GM12878 (cell line): ENCODE measurements around the gene CETN3. TPM values are rescaled to one million over a fixed set of nuclear protein-coding genes. Genes with fewer than 3 reads are reported as not detected.

Source experiments
- ATAC-seq: fragments of 200-7000 bp; cut with Tn5 transposase; 3 replicates; pipeline ENCODE4 v1.9.1; 2020; ENCODE audit warnings: mild to moderate bottlenecking, moderate library complexity
- BruUV-seq: library from RNA; stranded (reverse); fragments of 400-500 nt; replicated peaks from 2 replicates; lab custom pipeline; 2021; lab: Mats Ljungman, UMichigan
- CTCF ChIA-PET: fragments of 300-600 bp; sonication (Branson Sonifier 250); formaldehyde crosslinking; extraction: SDS; loops from one replicate; lab custom pipeline; 2021; ENCODE audit warnings: inconsistent platforms; lab: Yijun Ruan, JAX
- POLR2A ChIA-PET: fragments of 350-600 bp; formaldehyde crosslinking; extraction: SDS; loops from one replicate; lab custom pipeline; 2021; ENCODE audit warnings: inconsistent platforms; lab: Charles Lee
- RAD21 ChIA-PET: fragments of 300-600 bp; sonication (Branson Sonifier 250); formaldehyde crosslinking; loops from one replicate; lab custom pipeline; 2023; ENCODE audit warnings: antibody characterized with exemption; ENCODE audit not compliant: unreplicated experiment; lab: Charles Lee
- SMC1A ChIA-PET: fragments of 300-600 bp; sonication (Branson Sonifier 250); formaldehyde crosslinking; loops from one replicate; lab custom pipeline; 2023; ENCODE audit not compliant: unreplicated experiment, uncharacterized antibody; lab: Charles Lee
- DNase-seq: peaks from one replicate; pipeline ENCODE4 v3.0.0-alpha.2; 2011; ENCODE audit warnings: low read depth, low spot score
- FAIRE-seq: peaks from 3 replicates; lab custom pipeline; 2011; peaks lifted over from hg19 to GRCh38; lab: Jason Lieb, UNC
- H2AFZ ChIP-seq: 2 replicates; pipeline ENCODE4 v1.6.0; 2011; ENCODE audit warnings: low read depth, low read length, control low read depth; ENCODE audit not compliant: control insufficient read depth
- H3K27ac ChIP-seq: 2 replicates; pipeline ENCODE4 v1.5.1; 2011; ENCODE audit warnings: control low read depth; ENCODE audit not compliant: control insufficient read depth, insufficient read depth
- H3K27me3 ChIP-seq, 2 experiments: replicated peaks in 1 of 2; 2 replicates each; pipeline versions ENCODE4 v1.6.0 to v1.6.1; 2011; ENCODE audit warnings: low read length in 1 of 2; ENCODE audit not compliant: control insufficient read depth in 2 of 2, insufficient read depth in 2 of 2
- H3K36me3 ChIP-seq, 2 experiments: 2 replicates each; pipeline ENCODE4 v1.5.1; 2011; ENCODE audit warnings: low read length in 1 of 2; ENCODE audit not compliant: control insufficient read depth in 2 of 2, insufficient read depth in 2 of 2
- H3K4me1 ChIP-seq: 2 replicates; pipeline ENCODE4 v1.6.1; 2011; ENCODE audit warnings: mild to moderate bottlenecking, low read length, moderate library complexity, mixed read lengths; ENCODE audit not compliant: control insufficient read depth, insufficient read depth
- H3K4me2 ChIP-seq: 2 replicates; pipeline ENCODE4 v1.6.0; 2011; ENCODE audit warnings: control low read depth; ENCODE audit not compliant: control insufficient read depth, insufficient read depth
- H3K4me3 ChIP-seq: fragments of 200-600 bp; sonication (generic); 2 replicates; pipeline ENCODE4 v1.5.1; 2016
- H3K79me2 ChIP-seq: 2 replicates; pipeline ENCODE4 v1.6.0; 2011; ENCODE audit warnings: low read length; ENCODE audit not compliant: control insufficient read depth, insufficient read depth
- H3K9ac ChIP-seq: 2 replicates; pipeline ENCODE4 v1.8.0; 2011; ENCODE audit warnings: low read length, control low read depth, mixed read lengths; ENCODE audit not compliant: control insufficient read depth, insufficient read depth
- H3K9me3 ChIP-seq: replicated peaks from 3 replicates; pipeline ENCODE4 v1.5.1; 2011; ENCODE audit warnings: mild to moderate bottlenecking, low read length; ENCODE audit not compliant: control insufficient read depth, insufficient read depth
- H4K20me1 ChIP-seq: 2 replicates; pipeline ENCODE4 v1.6.0; 2011; ENCODE audit not compliant: control insufficient read depth, insufficient read depth
- BCL11A ChIP-seq: IDR thresholded peaks from 2 replicates; pipeline ENCODE4 v1.6.1; 2011; ENCODE audit warnings: low read depth, low read length
- CHD2 ChIP-seq: IDR thresholded peaks from 2 replicates; pipeline ENCODE4 v1.6.1; 2011; ENCODE audit warnings: low read depth, low read length, improper control_type of control experiment, borderline replicate concordance
- DPF2 ChIP-seq: fragments of 450-650 bp; IDR thresholded peaks from 2 replicates; pipeline ENCODE4 v1.6.1; 2017; ENCODE audit warnings: mild to moderate bottlenecking
- EP300 ChIP-seq, 2 experiments: fragments of 150-350 bp in 1 of 2; IDR thresholded peaks; 2 replicates each; pipeline ENCODE4 v1.6.1; 2011 to 2012; ENCODE audit warnings: low read depth in 2 of 2, low read length in 2 of 2, borderline replicate concordance in 1 of 2, improper control_type of control experiment in 1 of 2, inconsistent platforms in 1 of 2; ENCODE audit not compliant: control insufficient read depth in 1 of 2
- ESRRA ChIP-seq: IDR thresholded peaks from 2 replicates; pipeline ENCODE4 v1.6.1; 2012; ENCODE audit warnings: mild to moderate bottlenecking, low read length, improper control_type of control experiment
- ETV6 ChIP-seq, 2 experiments: fragments of 450-650 bp in 1 of 2; IDR thresholded peaks in 1 of 2; conservative IDR thresholded peaks in 1 of 2; 2 replicates each; pipeline ENCODE4 v1.6.1; 2014; ENCODE audit warnings: antibody characterized with exemption in 1 of 2, borderline replicate concordance in 1 of 2, low read depth in 1 of 2, mild to moderate bottlenecking in 1 of 2, moderate library complexity in 1 of 2
- IRF4 ChIP-seq: IDR thresholded peaks from 2 replicates; pipeline ENCODE4 v1.6.1; 2011; ENCODE audit warnings: low read depth, low read length
- NFXL1 ChIP-seq: fragments of 450-650 bp; IDR thresholded peaks from 2 replicates; pipeline ENCODE4 v1.6.1; 2017; ENCODE audit warnings: antibody characterized with exemption, mild to moderate bottlenecking, borderline replicate concordance
- RFX5 ChIP-seq: IDR thresholded peaks from 2 replicates; pipeline ENCODE4 v1.6.1; 2011; ENCODE audit warnings: low read depth, low read length, improper control_type of control experiment
- SIN3A ChIP-seq: IDR thresholded peaks from 2 replicates; pipeline ENCODE4 v1.6.1; 2012; ENCODE audit warnings: low read depth, low read length, improper control_type of control experiment
- SRF ChIP-seq, 2 experiments: IDR thresholded peaks; 2 replicates each; pipeline ENCODE4 v1.6.1; 2011; ENCODE audit warnings: low read depth in 2 of 2, low read length in 2 of 2, mild to moderate bottlenecking in 1 of 2, moderate library complexity in 1 of 2
- SUPT20H ChIP-seq: IDR thresholded peaks from 2 replicates; pipeline ENCODE4 v1.6.1; 2011; ENCODE audit warnings: low read depth, mild to moderate bottlenecking, low read length, moderate library complexity, borderline replicate concordance; ENCODE audit not compliant: control insufficient read depth
- SUZ12 ChIP-seq: fragments of 200-600 bp; sonication (generic); IDR thresholded peaks from one replicate; pipeline ENCODE4 v1.6.1; 2018; ENCODE audit warnings: antibody characterized with exemption, mild to moderate bottlenecking; ENCODE audit not compliant: unreplicated experiment
- ZBTB40 ChIP-seq: fragments of 450-650 bp; IDR thresholded peaks from 2 replicates; pipeline ENCODE4 v1.6.1; 2016; ENCODE audit warnings: mild to moderate bottlenecking, moderate library complexity, borderline replicate concordance
- ZNF274 ChIP-seq: IDR thresholded peaks from one replicate; pipeline ENCODE4 v1.8.0; 2011; ENCODE audit not compliant: insufficient read length, insufficient read depth
- ZSCAN29 ChIP-seq: fragments of 450-650 bp; IDR thresholded peaks from 2 replicates; pipeline ENCODE4 v1.6.1; 2017; ENCODE audit warnings: mild to moderate bottlenecking, moderate library complexity
- WGBS: methylation state at CpG from one replicate; pipeline ENCODE4 v1.1.6; 2016; ENCODE audit warnings: low lambda C conversion rate; ENCODE audit not compliant: insufficient replicate concordance, insufficient coverage; ENCODE audit errors: missing lambda C conversion rate; 5-methylcytosine and 5-hydroxymethylcytosine counted together
- in situ Hi-C: fragments of 300-500 bp; cut with MboI; formaldehyde crosslinking; loops from 9 replicates; pipeline ENCODE4 v1.14.3; 2018; ENCODE audit warnings: mixed read lengths
- intact Hi-C: fragments of 100-400 bp; cut with micrococcal nuclease; formaldehyde crosslinking; loops from one replicate; pipeline ENCODE4 v1.14.2; 2022; ENCODE audit not compliant: unreplicated experiment
- polyA plus RNA-seq, 11 experiments: library from polyadenylated mRNA; depleted of rRNA in 4 of 11; unstranded in 6 of 11; stranded (reverse) in 5 of 11; fragments of >200 nt; fragmentation: Nextera tagmentation in 4 of 11; fragmentation: Illumina TruSeq in 1 of 11; extraction: Ambion mirVana in 4 of 11; extraction: Trizol in 1 of 11; gene quantifications; 1 replicate in 1 of 11; 2 replicates in 10 of 11; pipeline versions ENCODE4 v1.2.1 to v1.2.3, GENCODE V29; 2011 to 2016; ENCODE audit warnings: inconsistent platforms in 2 of 11, missing spikeins in 2 of 11, low read depth in 1 of 11
- total RNA-seq, 4 experiments: library from RNA; depleted of rRNA in 3 of 4; stranded (reverse); fragments of >200 nt in 3 of 4; fragmentation: Illumina TruSeq in 1 of 4; extraction: Trizol in 1 of 4; gene quantifications; 2 replicates each; pipeline versions ENCODE4 v1.2.1 to v1.2.3, GENCODE V29; 2013 to 2021
- TF ChIP-seq, protein P1 (sequence below): fragments of 450-650 bp; IDR thresholded peaks from 2 replicates; pipeline ENCODE4 v1.6.1; 2016; ENCODE audit warnings: mild to moderate bottlenecking

CETN3 gene
- total and polyA plus RNA-seq, 10 of the 15 experiments (the other 5 are each of a cell fraction or from before 2014, with no cell fraction given), result 16.8 to 59.1 (median 51.8) TPM

- Histone ChIP-seq H3K9ac (no peak overlapping the region), H3K4me3 (no peak overlapping the region), H3K9me3 (peaks cover 11% of the 10 kb centered on the region; the same call in 2 of the 3 replicates), H3K4me1 (peaks cover 9% of the 10 kb centered on the region; the same call in 1 of the 2 replicates), H4K20me1 (no peaks in the 10 kb centered on the region), H3K79me2 (no peaks in the 10 kb centered on the region), H3K4me2 (no peak overlapping the region), H3K36me3 (no peaks in the 10 kb centered on the region), H3K27ac (no peak overlapping the region), H2AFZ (no peak overlapping the region), H3K27me3 (no peaks in the 10 kb centered on the region)
- ChIA-PET SMC1A (interaction anchor here (0.5 to 0.9 kb wide), 4 partner anchors 10 to 27 kb away, joined by 3 to 5 read pairs (median 3); no protein-coding TSS in a partner anchor), CTCF (interaction anchor here (1.7 kb wide), 1 partner anchor 10 kb away, joined by 5 read pairs; no protein-coding TSS in a partner anchor), RAD21 (no interaction called here), POLR2A (interaction anchor here (0.5 to 1.2 kb wide), 2 partner anchors 10 to 88 kb away, joined by 3 read pairs; no protein-coding TSS in a partner anchor)
- FAIRE-seq (peak; percentile 38), DNase-seq (peak; percentile 15), ATAC-seq (peak; percentile 84)
- WGBS, result 0% methylated on average over 3 of the region's 3 CpGs
- BruUV-seq, result no TSS peak
- in situ Hi-C loops, result no loop called here
- intact Hi-C loops, result no loop called here
- TF ChIP-seq ESRRA, result no peak
- no peak for TF ChIP-seq SUZ12
- TF ChIP-seq SRF (IDR thresholded peaks at IDR 0.05; ENCODE audit: low read depth in 2 of 2, low read length in 2 of 2), result 0 out of 4 replicates have a peak, but pooled peaks of 1 of the 2 experiments have one; percentile 6
- TF ChIP-seq ETV6 (conservative IDR thresholded peaks at IDR 0.05 in 1 of 2, IDR thresholded peaks at IDR 0.05 in 1 of 2; ENCODE audit: borderline replicate concordance in 1 of 2, low read depth in 1 of 2), result no peak
- TF ChIP-seq EP300 (IDR thresholded peaks at IDR 0.05; ENCODE audit: borderline replicate concordance in 1 of 2, control insufficient read depth in 1 of 2, low read depth in 2 of 2, low read length in 2 of 2), result peak in 1 of 2 experiments; percentile 50; a peak in 2 of 4 replicates
- TF ChIP-seq, protein P1, sequence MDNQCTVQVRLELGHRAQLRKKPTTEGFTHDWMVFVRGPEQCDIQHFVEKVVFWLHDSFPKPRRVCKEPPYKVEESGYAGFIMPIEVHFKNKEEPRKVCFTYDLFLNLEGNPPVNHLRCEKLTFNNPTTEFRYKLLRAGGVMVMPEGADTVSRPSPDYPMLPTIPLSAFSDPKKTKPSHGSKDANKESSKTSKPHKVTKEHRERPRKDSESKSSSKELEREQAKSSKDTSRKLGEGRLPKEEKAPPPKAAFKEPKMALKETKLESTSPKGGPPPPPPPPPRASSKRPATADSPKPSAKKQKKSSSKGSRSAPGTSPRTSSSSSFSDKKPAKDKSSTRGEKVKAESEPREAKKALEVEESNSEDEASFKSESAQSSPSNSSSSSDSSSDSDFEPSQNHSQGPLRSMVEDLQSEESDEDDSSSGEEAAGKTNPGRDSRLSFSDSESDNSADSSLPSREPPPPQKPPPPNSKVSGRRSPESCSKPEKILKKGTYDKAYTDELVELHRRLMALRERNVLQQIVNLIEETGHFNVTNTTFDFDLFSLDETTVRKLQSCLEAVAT, result no peak
- peak; percentile 77 for TF ChIP-seq IRF4
- TF ChIP-seq BCL11A, result peak; percentile 90
- TF ChIP-seq SIN3A, result no peak
- TF ChIP-seq ZBTB40, result no peak
- TF ChIP-seq CHD2, result no peak
- 0 out of 2 replicates have a peak, but pooled peaks have one; percentile 50 for TF ChIP-seq RFX5
- no peak for TF ChIP-seq NFXL1
- no peak for TF ChIP-seq SUPT20H
- TF ChIP-seq DPF2, result peak; percentile 57; the same call in 1 of the 2 replicates
- TF ChIP-seq ZSCAN29, result no peak
- no peak for TF ChIP-seq ZNF274
These were observed 40.9 kb downstream of the CETN3 start for GRCh38 chr5:90368454-90369246.
